ENCODE data around the gene PGD.
"Not testable (repeated sequence)": the region's sequence is repeated elsewhere in the genome, so short reads cannot be mapped to it uniquely, and the experiment has no call there.

The PGD gene

DNA sequence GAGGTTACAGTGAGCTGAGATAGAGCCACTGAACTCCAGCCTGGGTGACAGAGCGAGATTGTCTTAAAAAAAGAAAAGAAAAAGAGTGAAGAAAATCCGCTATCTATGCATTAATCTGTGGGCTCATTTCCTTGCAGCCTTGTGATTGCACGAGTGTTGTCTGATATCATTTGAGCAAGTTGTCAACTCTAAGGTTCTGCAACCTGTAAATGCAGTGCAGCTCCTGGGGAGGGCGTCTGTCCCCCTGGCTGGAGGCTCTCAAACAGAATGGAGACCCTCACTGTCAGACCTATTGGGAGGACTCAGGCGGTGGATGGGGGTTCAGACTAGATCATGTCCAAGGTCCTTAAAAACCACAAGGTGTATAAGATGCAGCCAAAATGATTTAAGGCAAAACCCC is 57.2 kb downstream of the PGD start:
- H3K9me3 ChIP-seq, result no peaks in the 10 kb centered on the region

DNA sequence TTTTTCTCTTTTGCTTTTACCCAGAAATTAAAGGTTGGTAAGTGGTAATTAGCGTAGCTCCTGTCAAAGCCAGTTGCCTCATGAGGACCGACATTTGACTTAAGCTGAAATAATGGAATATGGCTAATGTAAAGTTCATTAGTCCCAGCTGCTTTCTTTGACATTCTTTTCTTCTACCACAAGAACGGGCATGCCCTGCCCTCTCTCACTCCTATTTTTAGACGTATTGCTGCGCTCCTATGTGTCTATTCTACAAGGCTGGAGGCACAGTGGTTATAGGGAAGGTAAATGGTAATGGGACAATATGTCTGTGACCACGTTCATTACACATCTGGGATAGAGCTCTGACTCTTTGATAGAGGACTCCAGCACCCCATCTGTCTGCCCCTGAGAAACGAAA is 57.8 kb downstream of the PGD start:
- intact Hi-C loops (cut with DNase I; ENCODE audit: low total_unique reads), result no loop called here
- H3K4me3 ChIP-seq, result no peak overlapping the region
- H3K27me3 ChIP-seq, result no peaks in the 10 kb centered on the region
- H3K9me3 ChIP-seq, result no peaks in the 10 kb centered on the region
- no peak for DNase-seq
- H3K36me3 ChIP-seq, result peaks cover 12 to 26% (median 14%) of the 10 kb centered on the region in 3 donors
- TF ChIP-seq, protein P1, sequence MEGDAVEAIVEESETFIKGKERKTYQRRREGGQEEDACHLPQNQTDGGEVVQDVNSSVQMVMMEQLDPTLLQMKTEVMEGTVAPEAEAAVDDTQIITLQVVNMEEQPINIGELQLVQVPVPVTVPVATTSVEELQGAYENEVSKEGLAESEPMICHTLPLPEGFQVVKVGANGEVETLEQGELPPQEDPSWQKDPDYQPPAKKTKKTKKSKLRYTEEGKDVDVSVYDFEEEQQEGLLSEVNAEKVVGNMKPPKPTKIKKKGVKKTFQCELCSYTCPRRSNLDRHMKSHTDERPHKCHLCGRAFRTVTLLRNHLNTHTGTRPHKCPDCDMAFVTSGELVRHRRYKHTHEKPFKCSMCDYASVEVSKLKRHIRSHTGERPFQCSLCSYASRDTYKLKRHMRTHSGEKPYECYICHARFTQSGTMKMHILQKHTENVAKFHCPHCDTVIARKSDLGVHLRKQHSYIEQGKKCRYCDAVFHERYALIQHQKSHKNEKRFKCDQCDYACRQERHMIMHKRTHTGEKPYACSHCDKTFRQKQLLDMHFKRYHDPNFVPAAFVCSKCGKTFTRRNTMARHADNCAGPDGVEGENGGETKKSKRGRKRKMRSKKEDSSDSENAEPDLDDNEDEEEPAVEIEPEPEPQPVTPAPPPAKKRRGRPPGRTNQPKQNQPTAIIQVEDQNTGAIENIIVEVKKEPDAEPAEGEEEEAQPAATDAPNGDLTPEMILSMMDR (IDR thresholded peaks at IDR 0.05), result no peak
- peaks cover 0 to 2% (median 0%) of the 10 kb centered on the region in 4 donors for H3K4me1 ChIP-seq
- no peak overlapping the region for H3K27ac ChIP-seq

More for the DNA sequence above, 57.2 kb downstream of the PGD start:
- no peak for DNase-seq
- Histone ChIP-seq H3K36me3 (peaks cover 6 to 20% (median 8%) of the 10 kb centered on the region in 3 donors), H3K27ac (no peak overlapping the region), H3K4me3 (no peak overlapping the region), H3K27me3 (no peaks in the 10 kb centered on the region), H3K4me1 (peaks cover 0 to 7% (median 3%) of the 10 kb centered on the region in 4 donors)
- TF ChIP-seq, protein P1 (IDR thresholded peaks at IDR 0.05), result no peak
- intact Hi-C loops (cut with DNase I; ENCODE audit: low total_unique reads), result no loop called here

DNA sequence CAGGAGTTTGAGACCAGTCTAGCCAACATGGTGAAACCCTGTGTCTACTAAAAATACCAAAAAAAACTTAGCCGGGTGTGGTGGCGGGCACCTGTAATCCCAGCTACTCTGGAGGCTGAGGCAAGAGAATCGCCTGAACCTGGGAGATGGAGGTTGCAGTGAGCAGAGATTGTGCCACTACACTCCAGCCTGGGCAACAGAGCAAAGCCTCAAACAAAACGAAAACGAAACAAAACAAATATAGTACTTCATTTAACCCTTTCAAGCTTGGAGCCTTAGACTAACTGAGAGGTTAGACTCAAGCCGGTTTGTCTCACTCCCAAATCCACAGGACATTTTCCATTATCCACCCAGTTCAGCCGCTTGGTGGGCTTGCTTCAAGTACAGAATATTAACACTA is 58.6 kb downstream of the PGD start:
- H3K27ac ChIP-seq; H3K9me3 ChIP-seq; intact Hi-C loops (cut with DNase I; ENCODE audit: low total_unique reads); H3K27me3 ChIP-seq; H3K4me3 ChIP-seq; H3K4me1 ChIP-seq; DNase-seq: not testable (repeated sequence)
- peaks cover 12 to 34% (median 22%) of the 10 kb centered on the region in 3 donors for H3K36me3 ChIP-seq

DNA sequence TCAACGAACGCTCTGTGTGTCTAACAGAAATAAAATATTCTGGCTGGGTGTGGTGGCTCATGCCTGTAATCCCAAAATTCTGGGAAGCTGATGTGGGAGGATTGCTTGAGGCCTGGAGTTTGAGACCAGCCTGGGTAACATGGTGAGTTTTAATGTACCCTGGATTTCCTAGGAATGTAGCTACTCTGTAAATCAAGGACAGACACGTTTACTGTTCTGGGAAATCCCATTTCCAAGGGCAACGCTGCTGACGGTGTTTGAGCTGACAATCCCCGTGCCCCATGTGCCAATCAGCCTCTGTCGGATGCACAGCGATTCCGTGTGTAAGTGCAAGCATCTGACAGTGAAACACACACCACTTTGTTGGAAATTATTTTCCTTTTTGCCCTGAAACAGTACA is 59.0 kb downstream of the PGD start:
- Histone ChIP-seq H3K27me3 (no peaks in the 10 kb centered on the region), H3K4me3 (no peak overlapping the region), H3K9me3 (no peaks in the 10 kb centered on the region), H3K4me1 (no peaks in the 10 kb centered on the region), H3K36me3 (peaks cover 14 to 38% (median 26%) of the 10 kb centered on the region in 3 donors), H3K27ac (no peak overlapping the region)
- DNase-seq, result no peak
- TF ChIP-seq, protein P1 (IDR thresholded peaks at IDR 0.05), result no peak
- intact Hi-C loops (cut with DNase I; ENCODE audit: low total_unique reads), result no loop called here

DNA sequence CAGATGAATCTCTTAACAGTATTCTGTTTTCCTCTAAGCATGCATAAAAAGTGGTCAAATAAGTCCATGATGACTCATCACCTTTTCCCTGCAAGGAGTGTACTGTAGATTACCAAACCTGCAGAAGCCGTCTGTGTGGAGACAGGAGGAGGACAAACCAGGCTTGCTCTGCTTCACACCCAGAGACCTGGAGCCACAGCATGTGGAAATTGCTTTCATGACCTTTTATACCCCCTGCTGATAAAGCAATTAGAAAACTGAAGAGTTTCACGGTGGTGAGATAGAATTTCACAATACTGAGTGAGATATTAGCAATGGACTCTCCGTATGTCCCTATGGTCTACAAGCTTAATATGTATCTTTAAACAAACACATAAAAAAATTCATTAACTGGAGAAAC is 60.3 kb downstream of the PGD start:
- H3K27me3 ChIP-seq, result no peaks in the 10 kb centered on the region
- no peak for DNase-seq
- intact Hi-C loops (cut with DNase I; ENCODE audit: low total_unique reads), result no loop called here
- no peaks in the 10 kb centered on the region for H3K4me1 ChIP-seq
- H3K36me3 ChIP-seq, result peaks cover 24 to 52% (median 37%) of the 10 kb centered on the region in 3 donors
- no peak overlapping the region for H3K4me3 ChIP-seq
- H3K27ac ChIP-seq, result no peak overlapping the region
- H3K9me3 ChIP-seq, result no peaks in the 10 kb centered on the region
- TF ChIP-seq, protein P1 (IDR thresholded peaks at IDR 0.05), result no peak

DNA sequence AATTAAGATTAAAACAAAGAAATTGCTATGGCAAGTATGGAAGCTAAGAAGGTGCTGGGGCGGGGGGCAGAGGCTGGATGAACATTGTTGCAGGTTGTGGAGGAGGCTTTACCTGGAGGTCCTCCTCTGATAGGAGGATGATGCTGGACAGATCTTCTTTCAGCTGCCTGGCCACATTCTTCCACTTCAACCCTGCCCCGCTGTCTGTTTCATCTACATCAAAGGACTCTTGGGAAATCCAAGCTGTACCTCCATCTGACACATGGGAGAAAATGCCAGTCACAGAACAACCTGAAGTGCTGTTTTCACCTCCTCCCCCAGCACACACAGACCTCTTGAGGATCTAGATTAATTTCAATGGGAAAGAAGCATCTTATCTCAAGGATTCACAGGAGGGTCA is 68.2 kb downstream of the PGD start:
- DNase-seq, result no peak
- no peaks in the 10 kb centered on the region for H3K9me3 ChIP-seq
- TF ChIP-seq, protein P1 (IDR thresholded peaks at IDR 0.05), result no peak
- intact Hi-C loops (cut with DNase I; ENCODE audit: low total_unique reads), result no loop called here
- no peak overlapping the region for H3K27ac ChIP-seq
- peaks cover 0 to 11% (median 8%) of the 10 kb centered on the region in 4 donors for H3K4me1 ChIP-seq
- no peaks in the 10 kb centered on the region for H3K27me3 ChIP-seq
- no peak overlapping the region for H3K4me3 ChIP-seq
- H3K36me3 ChIP-seq, result peaks cover 36 to 78% (median 63%) of the 10 kb centered on the region in 3 donors

Measured in tibial artery (tissue), 4 donors.